GM23248 (cell line): ENCODE results near the gene RNF8. TPM values are rescaled to one million over a fixed set of nuclear protein-coding genes. Genes with fewer than 3 reads are reported as not detected.

Experiments
- DNase-seq: peaks from one replicate; pipeline ENCODE4 v3.0.0-alpha.2; 2015
- H2AFZ ChIP-seq: fragments of 200-600 bp; sonication (generic); 2 replicates; pipeline ENCODE4 v1.6.1; 2016; ENCODE audit warnings: antibody characterized with exemption
- H3F3A ChIP-seq: fragments of 200-600 bp; sonication (generic); 2 replicates; pipeline ENCODE4 v1.6.1; 2016; ENCODE audit warnings: mild to moderate bottlenecking, antibody characterized with exemption, mixed run types; ENCODE audit not compliant: insufficient read depth
- H3K27ac ChIP-seq: fragments of 200-600 bp; sonication (generic); 2 replicates; pipeline ENCODE4 v1.5.1; 2016; ENCODE audit warnings: mild to moderate bottlenecking
- H3K27me3 ChIP-seq: fragments of 200-600 bp; sonication (generic); replicated peaks from 2 replicates; pipeline ENCODE4 v1.6.1; 2016; ENCODE audit warnings: mild to moderate bottlenecking; ENCODE audit not compliant: insufficient read depth
- H3K36me3 ChIP-seq: fragments of 200-600 bp; sonication (generic); 2 replicates; pipeline ENCODE4 v1.6.1; 2016; ENCODE audit warnings: low read depth, mild to moderate bottlenecking
- H3K4me1 ChIP-seq: fragments of 200-600 bp; sonication (generic); 2 replicates; pipeline ENCODE4 v1.6.1; 2016; ENCODE audit warnings: mild to moderate bottlenecking; ENCODE audit not compliant: insufficient read depth
- H3K4me2 ChIP-seq: fragments of 200-600 bp; sonication (generic); one replicate; pipeline ENCODE4 v1.6.1; 2016; ENCODE audit warnings: mild to moderate bottlenecking; ENCODE audit not compliant: unreplicated experiment
- H3K4me3 ChIP-seq: fragments of 200-600 bp; sonication (generic); 2 replicates; pipeline ENCODE4 v1.5.1; 2016; ENCODE audit warnings: mild to moderate bottlenecking
- H3K79me2 ChIP-seq: fragments of 200-600 bp; sonication (generic); 2 replicates; pipeline ENCODE4 v1.6.1; 2016; ENCODE audit warnings: mild to moderate bottlenecking; ENCODE audit not compliant: insufficient read depth
- H3K9ac ChIP-seq: fragments of 200-600 bp; sonication (generic); 2 replicates; pipeline ENCODE4 v1.6.1; 2016; ENCODE audit warnings: mild to moderate bottlenecking
- H3K9me2 ChIP-seq: fragments of 200-600 bp; sonication (generic); 2 replicates; pipeline ENCODE4 v1.6.1; 2016; ENCODE audit warnings: mixed run types, mild to moderate bottlenecking, moderate library complexity; ENCODE audit not compliant: insufficient read depth
- H3K9me3 ChIP-seq: fragments of 200-600 bp; sonication (generic); one replicate; pipeline ENCODE4 v1.6.1; 2017; ENCODE audit warnings: low read depth
- H4K20me1 ChIP-seq: fragments of 200-600 bp; sonication (generic); 2 replicates; pipeline ENCODE4 v1.6.0; 2016; ENCODE audit not compliant: insufficient read depth
- EZH2 ChIP-seq: fragments of 200-600 bp; sonication (generic); IDR thresholded peaks from 2 replicates; pipeline ENCODE4 v1.6.1; 2018; ENCODE audit warnings: antibody characterized with exemption, mild to moderate bottlenecking; ENCODE audit not compliant: insufficient read depth, poor library complexity, severe bottlenecking
- EZH2phosphoT487 ChIP-seq: fragments of 200-600 bp; sonication (generic); IDR thresholded peaks from 2 replicates; pipeline ENCODE4 v1.6.1; 2018; ENCODE audit warnings: antibody characterized with exemption, moderate library complexity, mild to moderate bottlenecking, low read depth; ENCODE audit not compliant: insufficient read depth
- WGBS, 2 experiments: methylation state at CpG; one replicate each; pipeline ENCODE4 v1.1.6; 2015 to 2017; ENCODE audit warnings: low lambda C conversion rate in 2 of 2, low coverage in 1 of 2; ENCODE audit errors: missing lambda C conversion rate in 2 of 2; 5-methylcytosine and 5-hydroxymethylcytosine counted together
- in situ Hi-C: fragments of 300-500 bp; cut with MboI; formaldehyde crosslinking; loops from 2 replicates; pipeline ENCODE4 v1.15.0; 2020
- polyA plus RNA-seq: library from polyadenylated mRNA; unstranded; fragments of >200 nt; fragmentation: Nextera tagmentation; extraction: Ambion mirVana; gene quantifications from 2 replicates; pipeline ENCODE4 v1.2.1, GENCODE V29; 2016
- total RNA-seq: library from RNA; depleted of rRNA; stranded (reverse); fragments of >200 nt; shearing (Covaris generic); gene quantifications from 2 replicates; pipeline ENCODE4 v1.2.3, GENCODE V29; 2014

Gene RNF8
- total and polyA plus RNA-seq, 2 experiments from 2014 or later: 19.3 to 34.2 TPM

- Histone ChIP-seq H3K4me3 (no peak overlapping the region), H3K4me1 (peaks cover 11% of the 10 kb centered on the region), H3K9me2 (no peaks in the 10 kb centered on the region), H4K20me1 (no peaks in the 10 kb centered on the region), H3K27me3 (no peaks in the 10 kb centered on the region), H3K27ac (no peak overlapping the region), H3K9me3 (no peaks in the 10 kb centered on the region), H2AFZ (no peak overlapping the region), H3K36me3 (peaks cover 9% of the 10 kb centered on the region; the same call in 1 of the 2 replicates), H3K9ac (no peak overlapping the region), H3K79me2 (peaks cover 71% of the 10 kb centered on the region), H3F3A (no peaks in the 10 kb centered on the region), H3K4me2 (no peak overlapping the region)
- in situ Hi-C loops: no loop called here
- 95 to 100% methylated on average over 2 of the region's 2 CpGs for WGBS, 2 experiments
- TF ChIP-seq EZH2phosphoT487 (no peak), EZH2 (no peak)
- DNase-seq: no peak
Observed at GRCh38 chr6:37357860-37358259, 4.1 kb downstream of the RNF8 start.

DNA sequence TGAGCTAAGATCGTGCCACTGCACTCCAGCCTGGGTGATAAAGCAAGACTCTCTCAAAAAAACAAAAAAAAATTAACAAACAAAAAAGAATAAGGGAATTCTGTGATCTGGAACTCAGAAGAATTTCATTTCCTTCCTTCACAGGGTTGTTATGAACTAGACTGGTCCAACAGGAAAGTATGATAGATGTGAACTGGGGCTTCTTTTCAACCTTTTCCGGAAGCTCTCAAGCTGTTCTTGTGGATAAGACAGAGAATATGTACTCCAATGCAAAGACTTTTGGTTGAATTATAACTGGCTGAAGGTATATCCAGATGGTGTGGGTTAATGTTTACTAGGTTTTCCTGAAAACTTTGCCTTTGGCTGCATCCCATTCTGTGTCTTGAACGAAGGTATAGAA, 5.3 kb downstream of the RNF8 start:
- no peaks in the 10 kb centered on the region for H4K20me1 ChIP-seq

GRCh38 chr6:37362101-37362828, 8.5 kb downstream of the RNF8 start:
- Histone ChIP-seq H3K4me1 (no peaks in the 10 kb centered on the region), H3K9ac (no peak overlapping the region), H3K4me2 (no peak overlapping the region), H3K9me2 (no peaks in the 10 kb centered on the region), H3K27ac (no peak overlapping the region), H4K20me1 (no peaks in the 10 kb centered on the region), H3K27me3 (no peaks in the 10 kb centered on the region), H3K36me3 (peaks cover 9% of the 10 kb centered on the region; the same call in 1 of the 2 replicates), H2AFZ (no peak overlapping the region), H3K9me3 (no peaks in the 10 kb centered on the region), H3K79me2 (peaks cover 45% of the 10 kb centered on the region), H3F3A (no peaks in the 10 kb centered on the region), H3K4me3 (no peak overlapping the region)
- DNase-seq: no peak
- WGBS, 2 experiments: 96 to 98% methylated on average over 2 of the region's 2 CpGs
- in situ Hi-C loops: no loop called here
- TF ChIP-seq EZH2phosphoT487 (no peak), EZH2 (no peak)

More for the DNA sequence above, 5.3 kb downstream of the RNF8 start:
- TF ChIP-seq EZH2 (no peak), EZH2phosphoT487 (no peak)
- peaks cover 6% of the 10 kb centered on the region for H3K4me1 ChIP-seq
- H3K27me3 ChIP-seq: no peaks in the 10 kb centered on the region
- WGBS, 2 experiments: 75 to 77% methylated on average over 3 of the region's 3 CpGs
- H2AFZ ChIP-seq: no peak overlapping the region
- no peak overlapping the region for H3K9ac ChIP-seq
- no peak overlapping the region for H3K27ac ChIP-seq
- no peak overlapping the region for H3K4me2 ChIP-seq
- H3K79me2 ChIP-seq: peaks cover 77% of the 10 kb centered on the region
- peaks cover 9% of the 10 kb centered on the region; the same call in 1 of the 2 replicates for H3K36me3 ChIP-seq
- H3K9me3 ChIP-seq: no peaks in the 10 kb centered on the region
- H3K4me3 ChIP-seq: no peak overlapping the region
- in situ Hi-C loops: no loop called here
- no peaks in the 10 kb centered on the region for H3K9me2 ChIP-seq
- no peaks in the 10 kb centered on the region for H3F3A ChIP-seq
- DNase-seq: no peak

GRCh38 chr6:37365791-37366190, 12.0 kb downstream of the RNF8 start:
- Histone ChIP-seq H4K20me1 (no peaks in the 10 kb centered on the region), H2AFZ (no peak overlapping the region), H3K27me3 (no peaks in the 10 kb centered on the region), H3K9ac (no peak overlapping the region), H3K4me3 (no peak overlapping the region), H3F3A (peaks cover 7% of the 10 kb centered on the region; the same call in 1 of the 2 replicates), H3K9me2 (no peaks in the 10 kb centered on the region), H3K4me2 (no peak overlapping the region), H3K4me1 (peaks cover 14% of the 10 kb centered on the region), H3K9me3 (no peaks in the 10 kb centered on the region), H3K36me3 (peaks cover 13% of the 10 kb centered on the region; the same call in 1 of the 2 replicates), H3K79me2 (peaks cover 15% of the 10 kb centered on the region; the same call in 1 of the 2 replicates), H3K27ac (no peak overlapping the region)
- DNase-seq: peak; percentile 34
- in situ Hi-C loops: no loop called here
- 53 to 60% methylated on average over 2 of the region's 2 CpGs for WGBS, 2 experiments
- no peak for TF ChIP-seq EZH2
- no peak for TF ChIP-seq EZH2phosphoT487
